ENCODE measurements around the gene PCDHGC3. TPM values are rescaled to one million over a fixed set of nuclear protein-coding genes. Genes with fewer than 3 reads are reported as not detected.

The PCDHGC3 gene
- total and polyA plus RNA-seq, 2 donors = 5.5 to 28.7 TPM

DNA sequence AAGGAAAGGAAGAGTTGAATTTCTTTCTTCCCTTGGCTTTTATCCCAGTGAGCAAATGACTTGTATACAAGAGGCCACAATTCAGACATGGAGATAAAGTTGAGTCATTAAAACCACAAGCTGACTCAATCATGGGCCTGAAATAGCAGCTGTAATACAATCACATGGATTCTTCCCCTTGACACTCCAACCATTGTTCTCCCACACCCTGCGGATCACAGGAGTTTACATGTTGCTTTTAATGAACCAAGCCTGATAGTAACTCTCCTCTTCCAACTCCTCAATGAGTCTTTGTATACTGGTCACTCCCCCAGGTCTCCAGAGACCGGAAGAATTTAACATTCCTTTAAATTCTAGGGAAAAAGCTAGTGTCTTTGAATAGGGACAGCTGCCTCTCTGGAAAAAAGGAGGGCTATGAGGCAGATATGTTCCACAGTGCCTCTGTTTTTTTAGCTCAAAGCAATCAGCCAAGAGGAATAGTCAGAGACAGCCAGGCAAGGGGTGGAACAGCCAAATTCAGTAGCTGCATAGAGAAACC is 45.5 kb downstream of the PCDHGC3 start:
- Histone ChIP-seq H3K27ac (ENCODE audit: low read depth in 1 of 2, low read length in 1 of 2) (peak overlapping the region; percentile 20 to 66), H3K4me3 (ENCODE audit: low read length in 2 of 2) (no peak overlapping the region), H3K36me3 (ENCODE audit: control insufficient read depth in 2 of 2, insufficient read depth in 2 of 2, low read length in 1 of 2) (peaks cover 74 to 96% of the 10 kb centered on the region in 2 donors), H3K4me1 (ENCODE audit: control insufficient read depth in 2 of 2, insufficient read depth in 2 of 2, low read length in 2 of 2) (peaks cover 0 to 6% of the 10 kb centered on the region in 2 donors), H3K27me3 (ENCODE audit: control insufficient read depth in 2 of 2, insufficient read depth in 1 of 2, low read length in 1 of 2) (no peaks in the 10 kb centered on the region), H3K9me3 (ENCODE audit: control insufficient read depth in 2 of 2, insufficient read depth in 1 of 2, low read length in 1 of 2) (no peaks in the 10 kb centered on the region)
- WGBS = 91% methylated on average over 2 of the region's 2 CpGs
- no peak for DNase-seq (ENCODE audit: low read depth in 6 of 9, low spot score in 9 of 9)

DNA sequence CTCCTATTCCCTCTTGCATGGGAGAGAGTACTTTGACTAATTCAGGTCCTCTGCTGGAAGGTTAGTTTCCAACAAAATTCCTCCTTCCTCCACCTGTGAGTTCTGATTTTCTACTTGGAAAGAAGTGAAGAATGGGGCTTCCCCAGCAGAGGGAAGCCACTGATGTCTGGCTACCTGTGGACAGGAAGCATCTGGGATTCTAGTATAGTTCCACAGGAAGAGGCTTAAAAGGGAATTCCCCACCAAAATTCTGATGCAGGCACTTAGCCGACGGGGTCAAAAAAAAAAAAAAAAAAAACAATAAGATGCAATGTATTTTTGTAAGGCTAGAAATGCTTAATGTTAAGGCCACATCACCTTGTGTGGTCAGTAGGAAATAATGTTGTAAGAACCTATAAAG is 46.5 kb downstream of the PCDHGC3 start:
- Histone ChIP-seq H3K4me1 (ENCODE audit: control insufficient read depth in 2 of 2, insufficient read depth in 2 of 2, low read length in 2 of 2) (peaks cover 0 to 10% of the 10 kb centered on the region in 2 donors), H3K27me3 (ENCODE audit: control insufficient read depth in 2 of 2, insufficient read depth in 1 of 2, low read length in 1 of 2) (no peaks in the 10 kb centered on the region), H3K27ac (ENCODE audit: low read depth in 1 of 2, low read length in 1 of 2) (no peak overlapping the region), H3K36me3 (ENCODE audit: control insufficient read depth in 2 of 2, insufficient read depth in 2 of 2, low read length in 1 of 2) (peaks cover 72 to 96% of the 10 kb centered on the region in 2 donors), H3K9me3 (ENCODE audit: control insufficient read depth in 2 of 2, insufficient read depth in 1 of 2, low read length in 1 of 2) (no peaks in the 10 kb centered on the region), H3K4me3 (ENCODE audit: low read length in 2 of 2) (no peak overlapping the region)
- 65% methylated on average over 2 of the region's 2 CpGs for WGBS
- DNase-seq (ENCODE audit: low read depth in 6 of 9, low spot score in 9 of 9) = no peak

DNA sequence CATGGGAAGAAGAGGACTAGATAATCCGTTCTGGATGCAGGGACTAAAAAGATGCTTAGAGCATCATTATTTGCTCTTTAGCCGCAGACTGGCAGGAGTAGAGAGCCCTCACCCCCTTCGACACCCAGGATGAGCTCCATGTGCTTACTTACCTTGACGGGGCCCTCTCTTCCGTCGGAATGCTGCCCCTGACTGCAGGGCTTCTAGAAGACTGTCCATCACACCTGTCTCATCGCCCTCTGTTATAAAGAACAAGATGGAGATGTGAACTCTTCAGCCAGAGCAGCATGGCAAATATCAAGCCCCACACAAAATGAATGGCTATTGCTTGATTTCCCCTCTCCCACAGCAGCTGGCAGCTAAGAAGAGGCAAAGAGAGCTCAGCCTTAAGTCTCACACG is 48.2 kb downstream of the PCDHGC3 start:
- WGBS = 98% methylated on average over 8 of the region's 8 CpGs
- Histone ChIP-seq H3K27me3 (ENCODE audit: control insufficient read depth in 2 of 2, insufficient read depth in 1 of 2, low read length in 1 of 2) (no peaks in the 10 kb centered on the region), H3K4me1 (ENCODE audit: control insufficient read depth in 2 of 2, insufficient read depth in 2 of 2, low read length in 2 of 2) (peaks cover 0 to 10% of the 10 kb centered on the region in 2 donors), H3K27ac (ENCODE audit: low read depth in 1 of 2, low read length in 1 of 2) (no peak overlapping the region), H3K9me3 (ENCODE audit: control insufficient read depth in 2 of 2, insufficient read depth in 1 of 2, low read length in 1 of 2) (no peaks in the 10 kb centered on the region), H3K36me3 (ENCODE audit: control insufficient read depth in 2 of 2, insufficient read depth in 2 of 2, low read length in 1 of 2) (peaks cover 70 to 95% of the 10 kb centered on the region in 2 donors), H3K4me3 (ENCODE audit: low read length in 2 of 2) (no peak overlapping the region)
- no peak for DNase-seq (ENCODE audit: low read depth in 6 of 9, low spot score in 9 of 9)

DNA sequence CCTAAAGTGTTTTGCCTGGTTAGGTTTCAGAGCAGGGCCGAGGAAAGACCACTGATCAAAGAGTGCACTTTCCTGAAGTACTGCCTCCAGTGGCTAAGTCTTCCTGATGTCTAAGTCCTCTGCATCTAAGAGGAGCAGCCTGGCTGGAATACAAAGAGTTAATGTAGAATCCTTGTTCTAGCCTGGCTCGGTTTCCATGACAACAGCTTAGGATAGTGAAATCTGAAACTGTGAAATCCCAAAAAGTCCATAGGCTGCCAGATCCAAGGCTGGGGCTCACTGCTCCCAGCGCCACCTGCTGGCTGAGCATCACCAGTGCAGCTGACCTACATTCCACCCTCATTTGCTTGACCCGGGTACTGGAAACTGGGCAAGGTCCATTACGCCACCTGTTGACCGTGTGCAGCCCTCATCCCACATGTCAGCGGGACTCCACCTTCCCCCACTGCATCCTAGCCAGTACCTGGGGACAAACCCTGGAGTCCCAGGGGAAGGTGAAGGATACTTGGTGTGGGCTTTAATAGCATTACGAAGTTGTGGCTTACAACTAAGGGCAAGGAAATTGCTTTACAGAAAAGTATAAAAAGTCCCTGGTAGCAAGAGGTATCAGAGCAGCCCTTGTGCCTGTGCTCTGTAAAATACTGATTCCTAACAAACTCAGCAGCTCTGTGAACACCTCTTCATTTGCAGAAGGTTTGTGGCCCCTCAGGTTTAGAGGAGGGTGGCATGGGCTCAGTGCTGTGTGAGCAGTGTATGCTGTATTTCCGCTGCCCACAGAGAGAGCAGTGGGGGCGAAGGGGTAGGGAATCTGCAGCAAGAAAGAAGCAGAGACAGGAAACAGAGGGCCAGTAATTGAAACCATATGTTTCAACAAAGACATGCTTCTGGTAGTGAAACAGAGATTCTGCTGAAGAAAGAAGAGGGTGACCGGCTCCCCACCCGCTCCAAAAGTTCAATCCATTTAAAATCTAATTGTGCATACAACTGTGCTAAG is 49.1 kb downstream of the PCDHGC3 start:
- no peaks in the 10 kb centered on the region for H3K9me3 ChIP-seq (ENCODE audit: control insufficient read depth in 2 of 2, insufficient read depth in 1 of 2, low read length in 1 of 2)
- WGBS = 58% methylated on average over 12 of the region's 12 CpGs
- H3K4me3 ChIP-seq (ENCODE audit: low read length in 2 of 2) = no peak overlapping the region
- peaks cover 71 to 95% of the 10 kb centered on the region in 2 donors for H3K36me3 ChIP-seq (ENCODE audit: control insufficient read depth in 2 of 2, insufficient read depth in 2 of 2, low read length in 1 of 2)
- DNase-seq (ENCODE audit: low read depth in 6 of 9, low spot score in 9 of 9) = peak in 5 of 9 donors; percentile 21 to 61 (median 46)
- no peaks in the 10 kb centered on the region for H3K27me3 ChIP-seq (ENCODE audit: control insufficient read depth in 2 of 2, insufficient read depth in 1 of 2, low read length in 1 of 2)
- peak overlapping the region; percentile 39 to 55 for H3K27ac ChIP-seq (ENCODE audit: low read depth in 1 of 2, low read length in 1 of 2)
- H3K4me1 ChIP-seq (ENCODE audit: control insufficient read depth in 2 of 2, insufficient read depth in 2 of 2, low read length in 2 of 2) = peaks cover 0 to 16% of the 10 kb centered on the region in 2 donors

DNA sequence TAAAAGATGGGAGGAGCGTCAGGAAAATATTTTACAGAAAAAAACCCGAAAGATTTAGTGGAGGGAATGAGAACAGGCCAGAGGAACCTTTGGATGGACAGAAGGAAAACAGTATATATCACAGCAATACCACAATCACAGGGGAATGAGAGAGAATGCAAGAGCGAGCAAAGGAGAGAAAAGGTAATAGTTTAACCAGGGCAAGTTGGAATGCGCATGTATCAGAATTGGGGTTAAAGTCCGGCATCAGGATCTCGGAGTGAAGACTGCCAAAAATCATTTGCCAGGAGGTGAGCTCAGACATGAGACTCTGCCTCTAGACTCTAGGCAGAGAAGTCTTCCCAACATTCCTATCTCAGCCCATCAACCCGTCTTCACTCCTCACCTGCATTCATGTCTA is 49.9 kb downstream of the PCDHGC3 start:
- Histone ChIP-seq H3K27ac (ENCODE audit: low read depth in 1 of 2, low read length in 1 of 2) (no peak overlapping the region), H3K36me3 (ENCODE audit: control insufficient read depth in 2 of 2, insufficient read depth in 2 of 2, low read length in 1 of 2) (peaks cover 70 to 94% of the 10 kb centered on the region in 2 donors), H3K4me3 (ENCODE audit: low read length in 2 of 2) (no peak overlapping the region), H3K27me3 (ENCODE audit: control insufficient read depth in 2 of 2, insufficient read depth in 1 of 2, low read length in 1 of 2) (no peaks in the 10 kb centered on the region), H3K9me3 (ENCODE audit: control insufficient read depth in 2 of 2, insufficient read depth in 1 of 2, low read length in 1 of 2) (no peaks in the 10 kb centered on the region), H3K4me1 (ENCODE audit: control insufficient read depth in 2 of 2, insufficient read depth in 2 of 2, low read length in 2 of 2) (peaks cover 0 to 16% of the 10 kb centered on the region in 2 donors)
- WGBS = 99% methylated on average over 7 of the region's 7 CpGs
- DNase-seq (ENCODE audit: low read depth in 6 of 9, low spot score in 9 of 9) = no peak

DNA sequence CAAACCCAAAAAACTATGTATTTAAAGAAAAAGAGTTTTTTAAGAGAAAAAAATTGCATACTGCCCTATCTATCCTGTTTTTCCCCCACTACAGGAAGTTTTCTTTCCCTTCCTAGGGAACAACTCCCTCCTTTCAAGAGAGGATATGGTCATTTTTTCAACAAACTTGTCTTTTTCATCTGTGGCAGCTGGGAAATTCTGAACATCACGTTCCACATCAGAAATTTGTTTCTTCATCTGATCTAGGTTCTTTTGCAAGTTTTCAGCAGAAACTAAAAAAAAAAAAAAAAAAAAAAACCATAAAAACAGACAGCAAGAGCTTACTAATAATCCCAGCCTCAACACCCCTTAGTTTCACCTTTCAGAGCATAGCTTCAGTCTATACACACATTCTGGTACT is 51.7 kb downstream of the PCDHGC3 start:
- no peak for DNase-seq (ENCODE audit: low read depth in 6 of 9, low spot score in 9 of 9)
- peak overlapping the region in 1 of 2 donors; percentile 36 for H3K27ac ChIP-seq (ENCODE audit: low read depth in 1 of 2, low read length in 1 of 2)
- H3K4me1 ChIP-seq (ENCODE audit: control insufficient read depth in 2 of 2, insufficient read depth in 2 of 2, low read length in 2 of 2) = peaks cover 0 to 16% of the 10 kb centered on the region in 2 donors
- 89% methylated on average over 1 of the region's 1 CpG for WGBS
- H3K27me3 ChIP-seq (ENCODE audit: control insufficient read depth in 2 of 2, insufficient read depth in 1 of 2, low read length in 1 of 2) = no peaks in the 10 kb centered on the region
- no peaks in the 10 kb centered on the region for H3K9me3 ChIP-seq (ENCODE audit: control insufficient read depth in 2 of 2, insufficient read depth in 1 of 2, low read length in 1 of 2)
- peaks cover 66 to 92% of the 10 kb centered on the region in 2 donors for H3K36me3 ChIP-seq (ENCODE audit: control insufficient read depth in 2 of 2, insufficient read depth in 2 of 2, low read length in 1 of 2)
- no peak overlapping the region for H3K4me3 ChIP-seq (ENCODE audit: low read length in 2 of 2)

Other genes with a start within 250 kb of the PCDHGC3 start
- 0.33 TPM for gene PCDHB15, start 230.6 kb upstream of the PCDHGC3 start, total RNA-seq
- gene PCDHB15, start 230.6 kb upstream of the PCDHGC3 start, polyA plus RNA-seq = 0.66 TPM
- gene SLC25A2, start 171.9 kb upstream of the PCDHGC3 start, total RNA-seq = 0.09 TPM
- 0.16 TPM for gene SLC25A2, start 171.9 kb upstream of the PCDHGC3 start, polyA plus RNA-seq
- 138 TPM for gene TAF7, start 155.2 kb upstream of the PCDHGC3 start, total RNA-seq
- 174 TPM for gene TAF7, start 155.2 kb upstream of the PCDHGC3 start, polyA plus RNA-seq
- gene PCDHGA1, start 145.5 kb upstream of the PCDHGC3 start, total RNA-seq = 0.09 TPM
- gene PCDHGA1, start 145.5 kb upstream of the PCDHGC3 start, polyA plus RNA-seq = 0.16 TPM
- 0.19 TPM for gene PCDHGA2, start 137.2 kb upstream of the PCDHGC3 start, total RNA-seq
- gene PCDHGA2, start 137.2 kb upstream of the PCDHGC3 start, polyA plus RNA-seq = 0.46 TPM
- 0.19 TPM for gene PCDHGA3, start 132.1 kb upstream of the PCDHGC3 start, total RNA-seq
- 0.11 TPM for gene PCDHGA3, start 132.1 kb upstream of the PCDHGC3 start, polyA plus RNA-seq
- 0.14 TPM for gene PCDHGB1, start 125.9 kb upstream of the PCDHGC3 start, total RNA-seq
- 0.11 TPM for gene PCDHGB1, start 125.9 kb upstream of the PCDHGC3 start, polyA plus RNA-seq
- gene PCDHGA4, start 120.9 kb upstream of the PCDHGC3 start, total RNA-seq = 0.19 TPM
- gene PCDHGA4, start 120.9 kb upstream of the PCDHGC3 start, polyA plus RNA-seq = 0.11 TPM
- gene PCDHGB2, start 116.0 kb upstream of the PCDHGC3 start, total RNA-seq = 0.28 TPM
- 0.21 TPM for gene PCDHGB2, start 116.0 kb upstream of the PCDHGC3 start, polyA plus RNA-seq
- 0.19 TPM for gene PCDHGA5, start 111.8 kb upstream of the PCDHGC3 start, total RNA-seq
- 0.18 TPM for gene PCDHGA5, start 111.8 kb upstream of the PCDHGC3 start, polyA plus RNA-seq
- 0.33 TPM for gene PCDHGB3, start 105.7 kb upstream of the PCDHGC3 start, total RNA-seq
- gene PCDHGB3, start 105.7 kb upstream of the PCDHGC3 start, polyA plus RNA-seq = 0.14 TPM
- gene PCDHGA6, start 102.1 kb upstream of the PCDHGC3 start, total RNA-seq = 0.47 TPM
- gene PCDHGA6, start 102.1 kb upstream of the PCDHGC3 start, polyA plus RNA-seq = 1.2 TPM
- 0.28 TPM for gene PCDHGA7, start 93.2 kb upstream of the PCDHGC3 start, total RNA-seq
- 0.46 TPM for gene PCDHGA7, start 93.2 kb upstream of the PCDHGC3 start, polyA plus RNA-seq
- gene PCDHGB4, start 88.3 kb upstream of the PCDHGC3 start, total RNA-seq = 1.0 TPM
- 1.6 TPM for gene PCDHGB4, start 88.3 kb upstream of the PCDHGC3 start, polyA plus RNA-seq
- 0.19 TPM for gene PCDHGA8, start 83.3 kb upstream of the PCDHGC3 start, total RNA-seq
- gene PCDHGA8, start 83.3 kb upstream of the PCDHGC3 start, polyA plus RNA-seq = 0.18 TPM
- gene PCDHGB5, start 78.0 kb upstream of the PCDHGC3 start, total RNA-seq = 1.6 TPM
- 1.1 TPM for gene PCDHGB5, start 78.0 kb upstream of the PCDHGC3 start, polyA plus RNA-seq
- gene PCDHGA9, start 73.2 kb upstream of the PCDHGC3 start, total RNA-seq = 0.66 TPM
- 0.75 TPM for gene PCDHGA9, start 73.2 kb upstream of the PCDHGC3 start, polyA plus RNA-seq
- gene PCDHGB6, start 67.9 kb upstream of the PCDHGC3 start, total RNA-seq = 0.61 TPM
- gene PCDHGB6, start 67.9 kb upstream of the PCDHGC3 start, polyA plus RNA-seq = 1.1 TPM
- gene PCDHGA10, start 63.0 kb upstream of the PCDHGC3 start, total RNA-seq = 0.61 TPM
- gene PCDHGA10, start 63.0 kb upstream of the PCDHGC3 start, polyA plus RNA-seq = 0.87 TPM
- 0.85 TPM for gene PCDHGB7, start 58.3 kb upstream of the PCDHGC3 start, total RNA-seq
- gene PCDHGB7, start 58.3 kb upstream of the PCDHGC3 start, polyA plus RNA-seq = 1.2 TPM
- gene PCDHGA11, start 54.9 kb upstream of the PCDHGC3 start, total RNA-seq = 0.42 TPM
- 0.68 TPM for gene PCDHGA11, start 54.9 kb upstream of the PCDHGC3 start, polyA plus RNA-seq
- gene PCDHGA12, start 45.5 kb upstream of the PCDHGC3 start, total RNA-seq = 0.80 TPM
- 0.71 TPM for gene PCDHGA12, start 45.5 kb upstream of the PCDHGC3 start, polyA plus RNA-seq
- gene PCDHGC4, start 9.1 kb downstream of the PCDHGC3 start, total RNA-seq = 0.19 TPM
- 0.05 TPM for gene PCDHGC4, start 9.1 kb downstream of the PCDHGC3 start, polyA plus RNA-seq
- 0.19 TPM for gene PCDHGC5, start 13.1 kb downstream of the PCDHGC3 start, total RNA-seq
- 0.11 TPM for gene PCDHGC5, start 13.1 kb downstream of the PCDHGC3 start, polyA plus RNA-seq
- 28.0 TPM for gene DIAPH1, start 143.0 kb downstream of the PCDHGC3 start, total RNA-seq
- gene DIAPH1, start 143.0 kb downstream of the PCDHGC3 start, polyA plus RNA-seq = 80.0 TPM
- gene HDAC3, start 160.9 kb downstream of the PCDHGC3 start, total RNA-seq = 55.0 TPM
- gene HDAC3, start 160.9 kb downstream of the PCDHGC3 start, polyA plus RNA-seq = 82.9 TPM
- 10.0 TPM for gene RELL2, start 161.0 kb downstream of the PCDHGC3 start, total RNA-seq
- gene RELL2, start 161.0 kb downstream of the PCDHGC3 start, polyA plus RNA-seq = 20.8 TPM
- gene FCHSD1, start 175.5 kb downstream of the PCDHGC3 start, total RNA-seq = 11.1 TPM
- 29.8 TPM for gene FCHSD1, start 175.5 kb downstream of the PCDHGC3 start, polyA plus RNA-seq
- gene ARAP3, start 206.3 kb downstream of the PCDHGC3 start, total RNA-seq = 0.71 TPM
- 4.2 TPM for gene ARAP3, start 206.3 kb downstream of the PCDHGC3 start, polyA plus RNA-seq

All from thymus (tissue), 11 donors.